NCI-H1105 (cell line): ENCODE measurements around the gene FOXA2.

Experiments used
- DNase-seq: peaks from one replicate; lab custom pipeline; 2025; lab: John Stamatoyannopoulos, UW

The FOXA2 gene

DNA sequence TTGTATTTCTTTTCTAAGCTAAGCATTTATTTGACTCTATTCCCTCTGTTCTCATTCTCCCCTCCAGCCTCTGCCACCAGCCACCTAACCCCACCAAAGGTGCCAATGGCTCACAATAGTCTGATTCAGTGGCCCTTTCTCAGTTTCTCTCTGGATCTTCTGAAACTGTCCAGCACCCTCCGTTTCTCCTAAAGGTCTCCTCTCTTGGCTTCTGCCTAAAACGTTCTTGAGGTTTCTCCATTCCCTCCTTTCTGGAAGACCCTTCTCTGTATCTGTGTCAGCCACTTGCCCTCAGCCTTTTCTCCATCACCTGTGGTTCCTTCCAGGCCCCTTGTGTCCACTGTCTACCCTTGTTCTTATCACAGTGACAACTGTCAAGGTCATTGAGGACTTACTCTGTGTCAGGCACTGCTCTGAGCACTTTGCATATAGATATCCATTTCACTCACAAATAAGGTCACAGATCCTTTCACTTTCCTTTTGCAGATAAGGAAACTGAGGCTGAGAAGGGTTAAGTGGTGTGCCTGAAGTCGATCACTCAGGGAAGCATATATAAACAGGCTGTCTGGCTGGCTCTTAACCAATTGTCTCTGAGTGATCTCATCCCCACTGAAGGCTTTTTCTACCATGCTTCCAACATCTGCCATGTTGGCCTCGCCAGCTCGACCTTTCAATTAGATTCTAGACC, 48.1 kb downstream of the FOXA2 start:
- no peak for DNase-seq

GRCh38 chr20:22535483-22535882, 48.9 kb downstream of the FOXA2 start:
- no peak for DNase-seq

GRCh38 chr20:22533823-22534751, 50.3 kb downstream of the FOXA2 start:
- DNase-seq, result no peak

DNA sequence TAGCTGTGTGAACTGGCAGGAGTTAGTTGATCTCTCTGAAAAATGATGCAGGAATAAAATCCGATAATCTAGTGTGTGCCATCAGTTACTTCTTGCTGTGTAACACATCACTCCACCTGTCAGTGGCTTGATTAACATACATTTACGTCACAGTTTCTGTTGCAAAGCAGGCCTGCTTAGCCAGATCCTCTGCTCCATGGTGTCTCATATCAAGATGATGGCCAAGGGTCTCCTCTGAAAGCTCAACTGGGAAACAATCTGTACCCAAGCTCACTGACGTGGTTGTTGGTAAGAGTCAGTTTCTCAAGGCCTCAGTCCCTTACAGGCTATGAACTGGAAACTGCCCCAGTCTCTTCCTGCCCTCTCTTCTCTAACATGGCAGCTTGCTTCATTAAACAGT, 51.8 kb downstream of the FOXA2 start:
- DNase-seq, result no peak

DNA sequence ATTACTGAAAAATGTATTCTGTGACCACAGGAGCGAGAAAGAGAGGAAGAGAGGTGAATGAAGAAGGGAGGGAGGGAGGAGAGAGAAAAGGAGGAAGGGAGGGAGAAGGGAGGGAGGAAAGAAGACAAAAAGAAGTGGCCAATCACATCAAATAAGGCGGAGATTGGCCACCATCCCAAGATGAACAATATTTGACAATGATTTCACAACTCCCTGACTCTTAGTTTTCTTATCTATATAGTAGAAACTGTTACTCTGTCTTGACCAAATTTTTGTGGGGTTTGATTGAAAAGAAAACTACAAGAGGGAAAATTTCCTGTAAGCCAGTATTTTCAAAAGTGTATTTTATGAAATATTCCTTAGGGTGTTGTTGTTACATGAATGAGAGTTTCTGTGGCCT, 52.6 kb downstream of the FOXA2 start:
- no peak for DNase-seq

DNA sequence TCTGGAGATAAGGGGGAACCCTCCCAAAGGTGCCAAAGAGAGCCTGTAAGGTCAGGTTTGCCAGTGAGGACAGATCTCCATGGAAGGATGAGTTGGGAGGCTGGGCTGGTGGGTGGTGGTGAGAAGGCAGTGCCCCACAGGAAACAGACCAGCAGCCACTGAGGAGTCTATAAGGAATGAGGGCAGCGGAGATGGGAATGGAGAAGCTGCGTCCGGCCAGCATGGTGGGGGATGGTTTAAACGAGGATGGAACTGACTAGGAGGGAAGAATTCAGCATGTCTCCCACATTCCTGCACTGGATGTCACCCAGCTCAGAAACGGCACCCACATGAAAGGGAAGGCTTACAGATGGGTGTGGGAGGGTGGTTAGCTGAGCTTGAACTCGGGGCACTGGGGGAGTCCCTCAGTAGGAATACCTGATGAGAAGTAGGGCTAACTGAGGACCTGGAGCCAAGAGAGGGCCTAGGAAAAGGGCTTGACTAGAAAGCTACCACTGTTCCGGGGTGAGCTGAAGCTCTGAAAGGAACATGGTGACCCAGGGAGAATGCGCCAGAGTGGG, 53.2 kb downstream of the FOXA2 start:
- DNase-seq, result no peak
